Activated T-cell treated with anti-CD3 and anti-CD28 coated beads, Interleukin-2, amount 50 U/mL, for 4 hours (primary cell): ENCODE data around the gene DNAJC15. TPM values are rescaled to one million over a fixed set of nuclear protein-coding genes. Genes with fewer than 3 reads are reported as not detected.

Source experiments
- ATAC-seq, 2 donors: fragments of 200-7000 bp; cut with Tn5 transposase; one replicate each; pipeline ENCODE4 v1.10.0; 2021
- DNase-seq: peaks from one replicate; pipeline ENCODE4 v3.0.0-alpha.2; 2020
- H3K27me3 Mint-ChIP-seq: one replicate; pipeline ENCODE4 v1.8.0; 2021; ENCODE audit warnings: low read depth, mixed read lengths
- H3K36me3 Mint-ChIP-seq: one replicate; pipeline ENCODE4 v1.8.0; 2022; ENCODE audit warnings: mixed read lengths; ENCODE audit not compliant: insufficient read depth
- H3K4me1 Mint-ChIP-seq: one replicate; pipeline ENCODE4 v1.8.0; 2021; ENCODE audit warnings: low read depth, mixed read lengths
- H3K4me3 Mint-ChIP-seq: one replicate; pipeline ENCODE4 v1.8.0; 2021; ENCODE audit warnings: mild to moderate bottlenecking, moderate library complexity, mixed read lengths
- H3K9me3 Mint-ChIP-seq: one replicate; pipeline ENCODE4 v1.8.0; 2021; ENCODE audit warnings: mixed read lengths
- total RNA-seq, 3 donors: library from RNA; stranded (reverse); gene quantifications; one replicate each; pipeline ENCODE4 v1.2.1, GENCODE V29; 2021

DNAJC15 gene
- total RNA-seq, 3 donors from 2014 or later = 5.7 to 16.0 (median 14.2) TPM

- Mint-ChIP-seq H3K9me3 (no peaks in the 10 kb centered on the region), H3K4me3 (no peak overlapping the region), H3K27me3 (no peaks in the 10 kb centered on the region), H3K4me1 (peaks cover 9% of the 10 kb centered on the region), H3K36me3 (peaks cover 10% of the 10 kb centered on the region)
- no peak for DNase-seq
- ATAC-seq = no peak
Measured at GRCh38 chr13:43102304-43102703, 78.9 kb downstream of the DNAJC15 start.

GRCh38 chr13:43107780-43108179 is 84.4 kb downstream of the DNAJC15 start:
- DNase-seq (no peak), ATAC-seq (no peak)
- Mint-ChIP-seq H3K4me3 (no peak overlapping the region), H3K36me3 (peaks cover 10% of the 10 kb centered on the region), H3K4me1 (no peaks in the 10 kb centered on the region), H3K9me3 (no peaks in the 10 kb centered on the region), H3K27me3 (no peaks in the 10 kb centered on the region)

GRCh38 chr13:43110036-43110435 is 86.7 kb downstream of the DNAJC15 start:
- no peaks in the 10 kb centered on the region for H3K4me1 Mint-ChIP-seq
- peaks cover 6% of the 10 kb centered on the region for H3K36me3 Mint-ChIP-seq
- H3K9me3 Mint-ChIP-seq = no peaks in the 10 kb centered on the region

GRCh38 chr13:43110658-43111057 is 87.3 kb downstream of the DNAJC15 start:
- ATAC-seq = no peak
- Mint-ChIP-seq H3K9me3 (no peaks in the 10 kb centered on the region), H3K36me3 (peaks cover 6% of the 10 kb centered on the region), H3K27me3 (no peaks in the 10 kb centered on the region), H3K4me3 (no peak overlapping the region), H3K4me1 (no peaks in the 10 kb centered on the region)
- no peak for DNase-seq

More at GRCh38 chr13:43110036-43110435, 86.7 kb downstream of the DNAJC15 start:
- no peak for ATAC-seq
- no peak for DNase-seq
- Mint-ChIP-seq H3K27me3 (no peaks in the 10 kb centered on the region), H3K4me3 (no peak overlapping the region)

GRCh38 chr13:43111559-43112400 is 88.4 kb downstream of the DNAJC15 start:
- ATAC-seq (no peak), DNase-seq (no peak)
- Mint-ChIP-seq H3K27me3 (no peaks in the 10 kb centered on the region), H3K4me1 (no peaks in the 10 kb centered on the region), H3K4me3 (no peak overlapping the region), H3K36me3 (peaks cover 6% of the 10 kb centered on the region), H3K9me3 (no peaks in the 10 kb centered on the region)

GRCh38 chr13:43113603-43114002 is 90.2 kb downstream of the DNAJC15 start:
- Mint-ChIP-seq H3K4me3 (no peak overlapping the region), H3K27me3 (no peaks in the 10 kb centered on the region), H3K4me1 (no peaks in the 10 kb centered on the region), H3K36me3 (no peaks in the 10 kb centered on the region), H3K9me3 (no peaks in the 10 kb centered on the region)
- no peak for ATAC-seq
- no peak for DNase-seq

- Mint-ChIP-seq H3K27me3 (no peaks in the 10 kb centered on the region), H3K4me1 (no peaks in the 10 kb centered on the region), H3K36me3 (no peaks in the 10 kb centered on the region), H3K4me3 (no peak overlapping the region), H3K9me3 (no peaks in the 10 kb centered on the region)
- DNase-seq (no peak), ATAC-seq (no peak)
Measured at GRCh38 chr13:43114504-43114903, 91.1 kb downstream of the DNAJC15 start.

GRCh38 chr13:43115141-43115540 is 91.8 kb downstream of the DNAJC15 start:
- no peaks in the 10 kb centered on the region for H3K27me3 Mint-ChIP-seq
- H3K9me3 Mint-ChIP-seq = no peaks in the 10 kb centered on the region
- DNase-seq (no peak), ATAC-seq (no peak)
- H3K4me1 Mint-ChIP-seq = no peaks in the 10 kb centered on the region
- no peak overlapping the region for H3K4me3 Mint-ChIP-seq
- no peaks in the 10 kb centered on the region for H3K36me3 Mint-ChIP-seq

GRCh38 chr13:43116242-43116641 is 92.9 kb downstream of the DNAJC15 start:
- H3K9me3 Mint-ChIP-seq = no peaks in the 10 kb centered on the region
- DNase-seq = no peak
- ATAC-seq = no peak
- H3K36me3 Mint-ChIP-seq = no peaks in the 10 kb centered on the region
- H3K27me3 Mint-ChIP-seq = no peaks in the 10 kb centered on the region
- H3K4me1 Mint-ChIP-seq = no peaks in the 10 kb centered on the region
- no peak overlapping the region for H3K4me3 Mint-ChIP-seq

- no peak overlapping the region for H3K4me3 Mint-ChIP-seq
- H3K9me3 Mint-ChIP-seq = no peaks in the 10 kb centered on the region
- H3K36me3 Mint-ChIP-seq = no peaks in the 10 kb centered on the region
- no peak for DNase-seq
- H3K4me1 Mint-ChIP-seq = no peaks in the 10 kb centered on the region
- H3K27me3 Mint-ChIP-seq = no peaks in the 10 kb centered on the region
- ATAC-seq = no peak
Measured at GRCh38 chr13:43118521-43118920, 95.1 kb downstream of the DNAJC15 start.

- no peaks in the 10 kb centered on the region for H3K27me3 Mint-ChIP-seq
- DNase-seq (no peak), ATAC-seq (no peak)
- no peaks in the 10 kb centered on the region for H3K9me3 Mint-ChIP-seq
- H3K4me1 Mint-ChIP-seq = no peaks in the 10 kb centered on the region
- H3K36me3 Mint-ChIP-seq = no peaks in the 10 kb centered on the region
- no peak overlapping the region for H3K4me3 Mint-ChIP-seq
Measured at GRCh38 chr13:43119206-43119605, 95.8 kb downstream of the DNAJC15 start.

- no peak for ATAC-seq
- no peak overlapping the region for H3K4me3 Mint-ChIP-seq
- DNase-seq = no peak
- H3K4me1 Mint-ChIP-seq = peaks cover 5% of the 10 kb centered on the region
- no peaks in the 10 kb centered on the region for H3K27me3 Mint-ChIP-seq
- H3K36me3 Mint-ChIP-seq = no peaks in the 10 kb centered on the region
- H3K9me3 Mint-ChIP-seq = no peaks in the 10 kb centered on the region
Measured at GRCh38 chr13:43122791-43123190, 99.4 kb downstream of the DNAJC15 start.

- no peak for DNase-seq
- no peak for ATAC-seq
- H3K27me3 Mint-ChIP-seq = no peaks in the 10 kb centered on the region
- H3K4me1 Mint-ChIP-seq = peaks cover 12% of the 10 kb centered on the region
- no peak overlapping the region for H3K4me3 Mint-ChIP-seq
- H3K36me3 Mint-ChIP-seq = no peaks in the 10 kb centered on the region
- no peaks in the 10 kb centered on the region for H3K9me3 Mint-ChIP-seq
Measured at GRCh38 chr13:43123856-43124255, 100.5 kb downstream of the DNAJC15 start.

GRCh38 chr13:43124490-43124889 is 101.1 kb downstream of the DNAJC15 start:
- Mint-ChIP-seq H3K9me3 (no peaks in the 10 kb centered on the region), H3K4me1 (peaks cover 12% of the 10 kb centered on the region), H3K4me3 (no peak overlapping the region), H3K27me3 (no peaks in the 10 kb centered on the region), H3K36me3 (no peaks in the 10 kb centered on the region)
- ATAC-seq (no peak), DNase-seq (no peak)

- Mint-ChIP-seq H3K4me1 (peaks cover 12% of the 10 kb centered on the region), H3K36me3 (no peaks in the 10 kb centered on the region), H3K27me3 (no peaks in the 10 kb centered on the region), H3K9me3 (no peaks in the 10 kb centered on the region), H3K4me3 (no peak overlapping the region)
- ATAC-seq = no peak
- DNase-seq = no peak
Measured at GRCh38 chr13:43126420-43126819, 103.0 kb downstream of the DNAJC15 start.
